ENCODE results near the gene CORO2A. TPM values are rescaled to one million over a fixed set of nuclear protein-coding genes. Genes with fewer than 3 reads are reported as not detected.

The CORO2A gene
- total and polyA plus RNA-seq, 2 of the 13 experiments (the other 11 are each of a cell fraction or from before 2014, with no cell fraction given): 14.4 to 15.3 TPM

DNA sequence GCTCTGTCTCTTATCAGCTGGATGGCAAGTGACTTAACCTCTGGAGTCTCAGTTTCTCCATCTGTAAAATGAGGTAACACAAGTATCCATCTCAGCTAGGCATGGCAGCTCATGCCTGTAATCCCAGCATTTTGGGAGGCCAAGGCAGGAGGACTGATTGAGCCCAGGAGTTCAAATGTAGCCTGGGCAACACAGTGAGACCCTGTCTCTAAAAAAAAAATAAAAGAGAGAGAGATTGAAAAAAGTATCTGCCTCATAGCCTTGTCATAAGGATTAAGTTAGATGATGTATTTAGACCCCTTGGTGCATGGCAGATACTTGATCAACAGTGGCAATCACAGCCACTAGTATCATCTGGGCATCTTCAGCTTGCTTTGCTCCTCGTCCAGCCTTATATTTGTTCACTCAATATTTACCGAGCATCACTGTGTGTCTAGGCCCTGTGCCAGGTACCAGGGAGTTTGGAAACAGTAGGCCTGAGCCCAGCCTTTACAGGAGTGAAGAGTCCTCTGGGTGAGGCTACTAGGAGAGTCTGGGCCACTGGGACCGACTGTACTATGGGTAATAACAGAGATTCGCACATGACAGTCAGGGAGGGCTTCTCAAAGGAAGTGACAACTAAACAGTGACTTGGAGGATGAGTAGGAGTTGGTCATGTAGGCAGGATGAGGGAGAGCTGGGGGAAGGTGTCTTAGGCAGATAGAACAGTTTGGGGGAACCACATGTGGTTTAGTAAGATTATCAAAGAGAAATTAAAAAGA is 34.2 kb downstream of the CORO2A start (continued):
- peak; percentile 93 for TF ChIP-seq GATAD2A (CRISPR knock-in tag; IDR thresholded peaks at IDR 0.05)
- peak; percentile 59 for TF ChIP-seq IRF2 (CRISPR knock-in tag; IDR thresholded peaks at IDR 0.05)
- TF ChIP-seq NCOA5 (CRISPR knock-in tag; IDR thresholded peaks at IDR 0.05): no peak
- 0 out of 2 replicates have a peak, but pooled peaks have one; percentile 33 for TF ChIP-seq PHF21A (CRISPR knock-in tag; IDR thresholded peaks at IDR 0.05)
- peak; percentile 76; the same call in 1 of the 2 replicates for TF ChIP-seq ZNF317 (CRISPR knock-in tag; IDR thresholded peaks at IDR 0.05)
- no peak for TF ChIP-seq ZNF326 (CRISPR knock-in tag; IDR thresholded peaks at IDR 0.05; ENCODE audit: borderline replicate concordance)
- TF ChIP-seq, protein P1, sequence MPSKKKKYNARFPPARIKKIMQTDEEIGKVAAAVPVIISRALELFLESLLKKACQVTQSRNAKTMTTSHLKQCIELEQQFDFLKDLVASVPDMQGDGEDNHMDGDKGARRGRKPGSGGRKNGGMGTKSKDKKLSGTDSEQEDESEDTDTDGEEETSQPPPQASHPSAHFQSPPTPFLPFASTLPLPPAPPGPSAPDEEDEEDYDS (CRISPR knock-in tag; IDR thresholded peaks at IDR 0.05): 0 out of 2 replicates have a peak, but pooled peaks have one; percentile 28
- no peak for TF ChIP-seq ZNF510 (CRISPR knock-in tag; IDR thresholded peaks at IDR 0.05; ENCODE audit: low read depth)
- peak; percentile 63; the same call in 1 of the 2 replicates for TF ChIP-seq HOXA3 (CRISPR knock-in tag; IDR thresholded peaks at IDR 0.05)
- no peak for TF ChIP-seq EHMT2 (IDR thresholded peaks at IDR 0.05; ENCODE audit: borderline replicate concordance, low read depth, low read length)
- TF ChIP-seq U2AF2 (IDR thresholded peaks at IDR 0.05; ENCODE audit: low read depth, low read length): no peak
- TF ChIP-seq, protein P2, sequence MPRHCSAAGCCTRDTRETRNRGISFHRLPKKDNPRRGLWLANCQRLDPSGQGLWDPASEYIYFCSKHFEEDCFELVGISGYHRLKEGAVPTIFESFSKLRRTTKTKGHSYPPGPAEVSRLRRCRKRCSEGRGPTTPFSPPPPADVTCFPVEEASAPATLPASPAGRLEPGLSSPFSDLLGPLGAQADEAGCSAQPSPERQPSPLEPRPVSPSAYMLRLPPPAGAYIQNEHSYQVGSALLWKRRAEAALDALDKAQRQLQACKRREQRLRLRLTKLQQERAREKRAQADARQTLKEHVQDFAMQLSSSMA (CRISPR knock-in tag; IDR thresholded peaks at IDR 0.05): no peak
- TF ChIP-seq, protein P3, sequence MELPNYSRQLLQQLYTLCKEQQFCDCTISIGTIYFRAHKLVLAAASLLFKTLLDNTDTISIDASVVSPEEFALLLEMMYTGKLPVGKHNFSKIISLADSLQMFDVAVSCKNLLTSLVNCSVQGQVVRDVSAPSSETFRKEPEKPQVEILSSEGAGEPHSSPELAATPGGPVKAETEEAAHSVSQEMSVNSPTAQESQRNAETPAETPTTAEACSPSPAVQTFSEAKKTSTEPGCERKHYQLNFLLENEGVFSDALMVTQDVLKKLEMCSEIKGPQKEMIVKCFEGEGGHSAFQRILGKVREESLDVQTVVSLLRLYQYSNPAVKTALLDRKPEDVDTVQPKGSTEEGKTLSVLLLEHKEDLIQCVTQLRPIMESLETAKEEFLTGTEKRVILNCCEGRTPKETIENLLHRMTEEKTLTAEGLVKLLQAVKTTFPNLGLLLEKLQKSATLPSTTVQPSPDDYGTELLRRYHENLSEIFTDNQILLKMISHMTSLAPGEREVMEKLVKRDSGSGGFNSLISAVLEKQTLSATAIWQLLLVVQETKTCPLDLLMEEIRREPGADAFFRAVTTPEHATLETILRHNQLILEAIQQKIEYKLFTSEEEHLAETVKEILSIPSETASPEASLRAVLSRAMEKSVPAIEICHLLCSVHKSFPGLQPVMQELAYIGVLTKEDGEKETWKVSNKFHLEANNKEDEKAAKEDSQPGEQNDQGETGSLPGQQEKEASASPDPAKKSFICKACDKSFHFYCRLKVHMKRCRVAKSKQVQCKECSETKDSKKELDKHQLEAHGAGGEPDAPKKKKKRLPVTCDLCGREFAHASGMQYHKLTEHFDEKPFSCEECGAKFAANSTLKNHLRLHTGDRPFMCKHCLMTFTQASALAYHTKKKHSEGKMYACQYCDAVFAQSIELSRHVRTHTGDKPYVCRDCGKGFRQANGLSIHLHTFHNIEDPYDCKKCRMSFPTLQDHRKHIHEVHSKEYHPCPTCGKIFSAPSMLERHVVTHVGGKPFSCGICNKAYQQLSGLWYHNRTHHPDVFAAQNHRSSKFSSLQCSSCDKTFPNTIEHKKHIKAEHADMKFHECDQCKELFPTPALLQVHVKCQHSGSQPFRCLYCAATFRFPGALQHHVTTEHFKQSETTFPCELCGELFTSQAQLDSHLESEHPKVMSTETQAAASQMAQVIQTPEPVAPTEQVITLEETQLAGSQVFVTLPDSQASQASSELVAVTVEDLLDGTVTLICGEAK (IDR thresholded peaks at IDR 0.05): no peak
- TF ChIP-seq, protein P3 (CRISPR knock-in tag; IDR thresholded peaks at IDR 0.05): no peak

Data from HepG2 (cell line).